KMS-11 (cell line): ENCODE results near the gene CD99L2.

Experiments
- H2AFZ ChIP-seq: fragments of 200-600 bp; sonication (generic); 2 replicates; pipeline ENCODE4 v1.6.1; 2016; ENCODE audit warnings: antibody characterized with exemption, mixed run types, low read depth
- H3K27ac ChIP-seq: fragments of 200-600 bp; sonication (generic); 2 replicates; pipeline ENCODE4 v1.6.1; 2016; ENCODE audit warnings: mild to moderate bottlenecking, mixed run types
- H3K27me3 ChIP-seq: fragments of 200-600 bp; sonication (generic); 2 replicates; pipeline ENCODE4 v1.6.1; 2017; ENCODE audit warnings: mild to moderate bottlenecking, low read depth, mixed run types, moderate library complexity; ENCODE audit not compliant: insufficient read depth
- H3K36me3 ChIP-seq: fragments of 200-600 bp; sonication (generic); 2 replicates; pipeline ENCODE4 v1.6.1; 2017; ENCODE audit warnings: mild to moderate bottlenecking, mixed run types; ENCODE audit not compliant: insufficient read depth
- H3K4me1 ChIP-seq: fragments of 200-600 bp; sonication (generic); 2 replicates; pipeline ENCODE4 v1.6.1; 2016; ENCODE audit warnings: mild to moderate bottlenecking, low read depth, mixed run types; ENCODE audit not compliant: poor library complexity, severe bottlenecking
- H3K4me2 ChIP-seq: fragments of 200-600 bp; sonication (generic); 2 replicates; pipeline ENCODE4 v1.7.0; 2016; ENCODE audit warnings: mild to moderate bottlenecking, mixed run types
- H3K4me3 ChIP-seq: fragments of 200-600 bp; sonication (generic); IDR thresholded peaks from 2 replicates; pipeline ENCODE4 v1.6.1; 2017; ENCODE audit warnings: low read depth, low read length, mixed read lengths; ENCODE audit not compliant: insufficient read depth
- H3K79me2 ChIP-seq: fragments of 200-600 bp; sonication (generic); 2 replicates; pipeline ENCODE4 v1.6.1; 2016; ENCODE audit warnings: low read depth, mixed run types; ENCODE audit not compliant: insufficient read depth
- H3K9ac ChIP-seq: fragments of 200-600 bp; sonication (generic); 2 replicates; pipeline ENCODE4 v1.6.1; 2016; ENCODE audit warnings: mild to moderate bottlenecking, mixed run types
- H4K20me1 ChIP-seq: fragments of 200-600 bp; sonication (generic); 2 replicates; pipeline ENCODE4 v1.6.1; 2016; ENCODE audit warnings: mild to moderate bottlenecking, mixed run types; ENCODE audit not compliant: insufficient read depth
- CTCF ChIP-seq: fragments of 200-600 bp; sonication (generic); conservative IDR thresholded peaks from 2 replicates; pipeline ENCODE4 v1.6.1; 2017; ENCODE audit warnings: low read depth, mild to moderate bottlenecking, antibody characterized with exemption, low read length, moderate library complexity, mixed read lengths

Gene CD99L2

DNA sequence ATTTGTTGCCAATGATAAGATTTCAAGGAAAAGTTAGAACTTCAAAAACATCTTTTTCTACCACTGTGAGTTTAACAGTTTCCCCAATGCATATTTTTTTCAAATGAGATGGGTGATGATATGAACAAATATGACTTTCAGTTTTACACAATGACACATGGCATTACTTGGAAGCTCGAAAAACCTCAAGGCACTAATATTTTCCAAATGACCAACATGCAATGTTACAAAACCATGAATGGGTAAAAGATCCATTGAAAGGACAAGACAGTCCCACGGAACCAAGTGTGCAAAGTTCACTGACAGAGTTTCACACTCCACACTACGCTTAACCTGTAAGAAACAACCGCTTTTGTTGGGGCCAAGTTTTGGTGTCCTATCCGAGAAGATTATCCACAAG is 84.5 kb downstream of the CD99L2 start:
- Histone ChIP-seq H3K36me3 (no peaks in the 10 kb centered on the region), H2AFZ (no peak overlapping the region), H3K79me2 (no peaks in the 10 kb centered on the region), H3K27me3 (no peaks in the 10 kb centered on the region), H3K4me1 (no peaks in the 10 kb centered on the region), H3K27ac (no peak overlapping the region), H3K9ac (no peak overlapping the region), H4K20me1 (no peaks in the 10 kb centered on the region), H3K4me3 (no peak overlapping the region), H3K4me2 (no peak overlapping the region)
- TF ChIP-seq CTCF = no peak

DNA sequence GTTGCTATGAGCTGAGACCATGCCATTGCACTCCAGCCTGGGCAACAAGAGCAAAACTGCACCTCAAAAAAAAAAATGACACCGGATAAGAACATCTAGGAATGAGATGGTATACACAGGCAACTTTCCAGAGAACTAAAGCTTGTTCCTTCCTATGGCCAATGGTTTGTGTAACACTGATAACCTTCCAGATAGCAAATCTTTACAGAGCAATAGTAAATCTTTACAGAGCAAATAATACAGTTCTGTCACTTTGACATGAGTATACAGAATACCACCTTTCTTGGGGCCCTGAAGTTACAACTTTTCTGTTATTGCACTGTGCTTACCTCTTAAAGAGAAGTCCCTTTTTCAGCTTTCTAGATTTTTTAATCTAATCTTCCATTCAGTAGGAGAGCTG is 91.6 kb downstream of the CD99L2 start:
- Histone ChIP-seq H3K9ac (no peak overlapping the region), H2AFZ (no peak overlapping the region), H3K27me3 (no peaks in the 10 kb centered on the region), H3K27ac (no peak overlapping the region), H3K36me3 (no peaks in the 10 kb centered on the region), H4K20me1 (no peaks in the 10 kb centered on the region), H3K4me2 (no peak overlapping the region), H3K4me3 (no peak overlapping the region), H3K79me2 (no peaks in the 10 kb centered on the region), H3K4me1 (no peaks in the 10 kb centered on the region)
- TF ChIP-seq CTCF = no peak

GRCh38 chrX:150805736-150806135 is 92.7 kb downstream of the CD99L2 start:
- no peak for TF ChIP-seq CTCF
- Histone ChIP-seq H3K4me3 (no peak overlapping the region), H3K79me2 (no peaks in the 10 kb centered on the region), H3K27ac (no peak overlapping the region), H3K27me3 (no peaks in the 10 kb centered on the region), H3K9ac (no peak overlapping the region), H2AFZ (no peak overlapping the region), H3K4me1 (no peaks in the 10 kb centered on the region), H3K4me2 (no peak overlapping the region), H4K20me1 (no peaks in the 10 kb centered on the region), H3K36me3 (no peaks in the 10 kb centered on the region)

GRCh38 chrX:150792949-150793527 is 105.4 kb downstream of the CD99L2 start:
- H3K27me3 ChIP-seq = no peaks in the 10 kb centered on the region
- H3K9ac ChIP-seq = no peak overlapping the region
- TF ChIP-seq CTCF = no peak
- no peak overlapping the region for H3K27ac ChIP-seq
- no peak overlapping the region for H3K4me3 ChIP-seq
- no peak overlapping the region for H2AFZ ChIP-seq
- H3K79me2 ChIP-seq = no peaks in the 10 kb centered on the region
- H4K20me1 ChIP-seq = no peaks in the 10 kb centered on the region
- H3K4me1 ChIP-seq = peaks cover 30% of the 10 kb centered on the region
- no peaks in the 10 kb centered on the region for H3K36me3 ChIP-seq
- no peak overlapping the region for H3K4me2 ChIP-seq
